Measurements from ENCODE around the gene FBXO24.
A peak's percentile ranks its signal among the peaks of the same experiment; 100 is the strongest.

FBXO24 gene

GRCh38 chr7:100604028-100604975 is 18.2 kb downstream of the FBXO24 start:
- Histone ChIP-seq H3K27me3 (ENCODE audit: control insufficient read depth in 1 of 2, insufficient read depth in 2 of 2, low read length in 2 of 2) (peaks cover 0 to 16% of the 10 kb centered on the region in 2 donors), H3K4me3 (ENCODE audit: low read depth in 1 of 2, low read length in 2 of 2) (peak overlapping the region; percentile 70 to 74), H3K36me3 (ENCODE audit: control insufficient read depth in 1 of 2, insufficient read depth in 2 of 2, low read length in 2 of 2) (no peaks in the 10 kb centered on the region), H3K9ac (ENCODE audit: low read depth in 1 of 2, low read length in 2 of 2) (peak overlapping the region; percentile 32 to 48), H3K27ac (ENCODE audit: low read depth, low read length) (peak overlapping the region; percentile 50), H3K9me3 (ENCODE audit: control insufficient read depth in 1 of 2, low read length in 2 of 2) (no peaks in the 10 kb centered on the region), H3K4me1 (ENCODE audit: control insufficient read depth in 1 of 2, insufficient read depth in 2 of 2, low read length in 2 of 2) (peaks cover 12 to 14% of the 10 kb centered on the region in 2 donors)

GRCh38 chr7:100604976-100605911 is 19.1 kb downstream of the FBXO24 start:
- Histone ChIP-seq H3K9me3 (ENCODE audit: control insufficient read depth in 1 of 2, low read length in 2 of 2) (no peaks in the 10 kb centered on the region), H3K27me3 (ENCODE audit: control insufficient read depth in 1 of 2, insufficient read depth in 2 of 2, low read length in 2 of 2) (peaks cover 0 to 16% of the 10 kb centered on the region in 2 donors), H3K9ac (ENCODE audit: low read depth in 1 of 2, low read length in 2 of 2) (peak overlapping the region in 1 of 2 donors; percentile 32), H3K27ac (ENCODE audit: low read depth, low read length) (no peak overlapping the region), H3K36me3 (ENCODE audit: control insufficient read depth in 1 of 2, insufficient read depth in 2 of 2, low read length in 2 of 2) (no peaks in the 10 kb centered on the region), H3K4me3 (ENCODE audit: low read depth in 1 of 2, low read length in 2 of 2) (peak overlapping the region; percentile 70 to 74), H3K4me1 (ENCODE audit: control insufficient read depth in 1 of 2, insufficient read depth in 2 of 2, low read length in 2 of 2) (peaks cover 12 to 14% of the 10 kb centered on the region in 2 donors)

GRCh38 chr7:100606313-100606712 is 20.2 kb downstream of the FBXO24 start:
- Histone ChIP-seq H3K9me3 (ENCODE audit: control insufficient read depth in 1 of 2, low read length in 2 of 2) (no peaks in the 10 kb centered on the region), H3K27ac (ENCODE audit: low read depth, low read length) (no peak overlapping the region), H3K4me1 (ENCODE audit: control insufficient read depth in 1 of 2, insufficient read depth in 2 of 2, low read length in 2 of 2) (peaks cover 12 to 14% of the 10 kb centered on the region in 2 donors), H3K9ac (ENCODE audit: low read depth in 1 of 2, low read length in 2 of 2) (no peak overlapping the region), H3K27me3 (ENCODE audit: control insufficient read depth in 1 of 2, insufficient read depth in 2 of 2, low read length in 2 of 2) (peaks cover 0 to 16% of the 10 kb centered on the region in 2 donors), H3K4me3 (ENCODE audit: low read depth in 1 of 2, low read length in 2 of 2) (no peak overlapping the region), H3K36me3 (ENCODE audit: control insufficient read depth in 1 of 2, insufficient read depth in 2 of 2, low read length in 2 of 2) (no peaks in the 10 kb centered on the region)

DNA sequence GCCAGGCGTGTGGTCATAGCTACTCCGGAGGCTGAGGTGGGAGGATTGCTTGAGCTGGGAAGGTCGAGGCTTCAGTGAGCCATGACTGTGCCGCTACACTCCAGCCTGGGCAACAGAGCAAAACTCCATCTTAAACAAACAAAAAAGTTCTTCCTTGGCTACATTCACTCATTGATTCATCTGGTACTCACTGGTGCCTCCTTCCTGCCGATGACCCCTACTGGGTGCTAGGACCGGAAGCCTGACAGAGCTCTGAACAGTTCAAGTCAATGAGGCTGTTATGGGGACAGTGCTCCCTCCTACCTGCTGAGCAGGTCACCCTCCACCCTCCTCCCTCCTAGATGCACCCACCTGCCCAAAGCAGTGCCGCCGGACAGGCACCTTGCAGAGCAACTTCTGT is 21.0 kb downstream of the FBXO24 start:
- Histone ChIP-seq H3K27me3 (ENCODE audit: control insufficient read depth in 1 of 2, insufficient read depth in 2 of 2, low read length in 2 of 2) (peaks cover 0 to 16% of the 10 kb centered on the region in 2 donors), H3K4me1 (ENCODE audit: control insufficient read depth in 1 of 2, insufficient read depth in 2 of 2, low read length in 2 of 2) (peaks cover 12 to 14% of the 10 kb centered on the region in 2 donors), H3K27ac (ENCODE audit: low read depth, low read length) (no peak overlapping the region), H3K4me3 (ENCODE audit: low read depth in 1 of 2, low read length in 2 of 2) (no peak overlapping the region), H3K36me3 (ENCODE audit: control insufficient read depth in 1 of 2, insufficient read depth in 2 of 2, low read length in 2 of 2) (no peaks in the 10 kb centered on the region), H3K9me3 (ENCODE audit: control insufficient read depth in 1 of 2, low read length in 2 of 2) (no peaks in the 10 kb centered on the region), H3K9ac (ENCODE audit: low read depth in 1 of 2, low read length in 2 of 2) (no peak overlapping the region)

DNA sequence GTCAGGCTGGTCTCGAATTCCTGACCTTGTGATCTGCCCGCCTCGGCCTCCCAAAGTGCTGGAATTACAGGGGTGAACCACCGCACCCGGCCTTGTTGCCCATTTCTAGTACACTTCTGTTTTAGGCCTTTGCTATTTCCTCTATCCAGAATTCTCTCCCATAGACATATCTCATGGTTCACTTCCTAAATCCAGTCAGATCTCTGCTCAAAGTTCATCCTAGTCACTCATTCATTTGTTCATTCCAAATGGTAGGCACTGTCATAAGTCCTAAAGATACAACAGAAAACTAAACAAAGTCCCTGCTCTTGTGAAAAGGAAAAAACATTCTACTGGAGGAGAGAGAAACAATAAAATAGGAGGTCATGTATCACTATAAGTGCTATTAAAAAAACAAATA is 23.8 kb downstream of the FBXO24 start:
- H3K9ac ChIP-seq (ENCODE audit: low read depth in 1 of 2, low read length in 2 of 2), result no peak overlapping the region
- peaks cover 12 to 20% of the 10 kb centered on the region in 2 donors for H3K4me1 ChIP-seq (ENCODE audit: control insufficient read depth in 1 of 2, insufficient read depth in 2 of 2, low read length in 2 of 2)
- H3K36me3 ChIP-seq (ENCODE audit: control insufficient read depth in 1 of 2, insufficient read depth in 2 of 2, low read length in 2 of 2), result no peaks in the 10 kb centered on the region
- H3K9me3 ChIP-seq (ENCODE audit: control insufficient read depth in 1 of 2, low read length in 2 of 2), result no peaks in the 10 kb centered on the region
- H3K27ac ChIP-seq (ENCODE audit: low read depth, low read length), result no peak overlapping the region
- no peak overlapping the region for H3K4me3 ChIP-seq (ENCODE audit: low read depth in 1 of 2, low read length in 2 of 2)
- H3K27me3 ChIP-seq (ENCODE audit: control insufficient read depth in 1 of 2, insufficient read depth in 2 of 2, low read length in 2 of 2), result peaks cover 0 to 13% of the 10 kb centered on the region in 2 donors

GRCh38 chr7:100611983-100612729 is 26.0 kb downstream of the FBXO24 start, which contains the start of gene MOSPD3:
Gene MOSPD3, plus strand, starts transcription at chr7:100612540. Its CDS starts 252 bp downstream, at chr7:100612792.
- Histone ChIP-seq H3K4me1 (ENCODE audit: control insufficient read depth in 1 of 2, insufficient read depth in 2 of 2, low read length in 2 of 2) (peaks cover 6 to 14% of the 10 kb centered on the region in 2 donors), H3K27me3 (ENCODE audit: control insufficient read depth in 1 of 2, insufficient read depth in 2 of 2, low read length in 2 of 2) (no peaks in the 10 kb centered on the region), H3K27ac (ENCODE audit: low read depth, low read length) (peak within 1 kb of the TSS; percentile 95), H3K36me3 (ENCODE audit: control insufficient read depth in 1 of 2, insufficient read depth in 2 of 2, low read length in 2 of 2) (no peaks in the 10 kb centered on the region), H3K9ac (ENCODE audit: low read depth in 1 of 2, low read length in 2 of 2) (peak within 1 kb of the TSS; percentile 75 to 82), H3K9me3 (ENCODE audit: control insufficient read depth in 1 of 2, low read length in 2 of 2) (no peaks in the 10 kb centered on the region), H3K4me3 (ENCODE audit: low read depth in 1 of 2, low read length in 2 of 2) (peak within 1 kb of the TSS; percentile 76 to 78)

- H3K27me3 ChIP-seq (ENCODE audit: control insufficient read depth in 1 of 2, insufficient read depth in 2 of 2, low read length in 2 of 2), result no peaks in the 10 kb centered on the region
- H3K9me3 ChIP-seq (ENCODE audit: control insufficient read depth in 1 of 2, low read length in 2 of 2), result no peaks in the 10 kb centered on the region
- H3K36me3 ChIP-seq (ENCODE audit: control insufficient read depth in 1 of 2, insufficient read depth in 2 of 2, low read length in 2 of 2), result no peaks in the 10 kb centered on the region
- H3K4me1 ChIP-seq (ENCODE audit: control insufficient read depth in 1 of 2, insufficient read depth in 2 of 2, low read length in 2 of 2), result peaks cover 6 to 14% of the 10 kb centered on the region in 2 donors
- peak overlapping the region; percentile 76 to 78 for H3K4me3 ChIP-seq (ENCODE audit: low read depth in 1 of 2, low read length in 2 of 2)
- H3K9ac ChIP-seq (ENCODE audit: low read depth in 1 of 2, low read length in 2 of 2), result peak overlapping the region; percentile 57 to 77
- no peak overlapping the region for H3K27ac ChIP-seq (ENCODE audit: low read depth, low read length)
Measured at GRCh38 chr7:100612730-100613390, 26.7 kb downstream of the FBXO24 start.

- Histone ChIP-seq H3K27me3 (ENCODE audit: control insufficient read depth in 1 of 2, insufficient read depth in 2 of 2, low read length in 2 of 2) (no peaks in the 10 kb centered on the region), H3K27ac (ENCODE audit: low read depth, low read length) (no peak overlapping the region), H3K9me3 (ENCODE audit: control insufficient read depth in 1 of 2, low read length in 2 of 2) (no peaks in the 10 kb centered on the region), H3K4me3 (ENCODE audit: low read depth in 1 of 2, low read length in 2 of 2) (peak overlapping the region; percentile 13 to 76), H3K36me3 (ENCODE audit: control insufficient read depth in 1 of 2, insufficient read depth in 2 of 2, low read length in 2 of 2) (no peaks in the 10 kb centered on the region), H3K9ac (ENCODE audit: low read depth in 1 of 2, low read length in 2 of 2) (peak overlapping the region; percentile 57 to 77), H3K4me1 (ENCODE audit: control insufficient read depth in 1 of 2, insufficient read depth in 2 of 2, low read length in 2 of 2) (peaks cover 6 to 14% of the 10 kb centered on the region in 2 donors)
Measured at GRCh38 chr7:100613412-100614175, 27.5 kb downstream of the FBXO24 start.
